Tibial nerve (tissue), 4 donors: Measurements from ENCODE around the gene CDKL4.

Source experiments
- EP300 ChIP-seq, 2 donors: sonication (generic); formaldehyde crosslinking; IDR thresholded peaks; one replicate each; pipeline ENCODE4 v1.6.1; 2017; ENCODE audit warnings: antibody characterized with exemption in 2 of 2, mild to moderate bottlenecking in 1 of 2
- POLR2A ChIP-seq, 2 donors: fragments of 450-650 bp; IDR thresholded peaks; one replicate each; pipeline ENCODE4 v1.6.1; 2017; ENCODE audit warnings: antibody characterized with exemption in 2 of 2, mild to moderate bottlenecking in 2 of 2, moderate library complexity in 2 of 2
- TF ChIP-seq, protein P1 (sequence below), 5 experiments: fragments of 200-600 bp in 3 of 5; fragments of 450-650 bp in 2 of 5; sonication (generic) in 3 of 5; IDR thresholded peaks; one replicate each; pipeline ENCODE4 v1.5.1; 2016 to 2019; ENCODE audit warnings: antibody characterized with exemption in 5 of 5, mild to moderate bottlenecking in 3 of 5, moderate library complexity in 2 of 5

GRCh38 chr2:39140322-39140847, 103.4 kb downstream of the CDKL4 start:
- TF ChIP-seq, protein P1, sequence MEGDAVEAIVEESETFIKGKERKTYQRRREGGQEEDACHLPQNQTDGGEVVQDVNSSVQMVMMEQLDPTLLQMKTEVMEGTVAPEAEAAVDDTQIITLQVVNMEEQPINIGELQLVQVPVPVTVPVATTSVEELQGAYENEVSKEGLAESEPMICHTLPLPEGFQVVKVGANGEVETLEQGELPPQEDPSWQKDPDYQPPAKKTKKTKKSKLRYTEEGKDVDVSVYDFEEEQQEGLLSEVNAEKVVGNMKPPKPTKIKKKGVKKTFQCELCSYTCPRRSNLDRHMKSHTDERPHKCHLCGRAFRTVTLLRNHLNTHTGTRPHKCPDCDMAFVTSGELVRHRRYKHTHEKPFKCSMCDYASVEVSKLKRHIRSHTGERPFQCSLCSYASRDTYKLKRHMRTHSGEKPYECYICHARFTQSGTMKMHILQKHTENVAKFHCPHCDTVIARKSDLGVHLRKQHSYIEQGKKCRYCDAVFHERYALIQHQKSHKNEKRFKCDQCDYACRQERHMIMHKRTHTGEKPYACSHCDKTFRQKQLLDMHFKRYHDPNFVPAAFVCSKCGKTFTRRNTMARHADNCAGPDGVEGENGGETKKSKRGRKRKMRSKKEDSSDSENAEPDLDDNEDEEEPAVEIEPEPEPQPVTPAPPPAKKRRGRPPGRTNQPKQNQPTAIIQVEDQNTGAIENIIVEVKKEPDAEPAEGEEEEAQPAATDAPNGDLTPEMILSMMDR (IDR thresholded peaks at IDR 0.05), result no peak
- TF ChIP-seq POLR2A (IDR thresholded peaks at IDR 0.05), result no peak
- TF ChIP-seq EP300 (IDR thresholded peaks at IDR 0.05), result no peak
